HG03565 (cell line): ENCODE results near the gene MMP23B.

Experiments
- ATAC-seq: cut with Tn5 transposase; IDR thresholded peaks from one replicate; pipeline ENCODE4 v1.9.1; 2021; ENCODE audit warnings: mild to moderate bottlenecking, moderate library complexity; ENCODE audit not compliant: unreplicated experiment

Gene MMP23B

DNA sequence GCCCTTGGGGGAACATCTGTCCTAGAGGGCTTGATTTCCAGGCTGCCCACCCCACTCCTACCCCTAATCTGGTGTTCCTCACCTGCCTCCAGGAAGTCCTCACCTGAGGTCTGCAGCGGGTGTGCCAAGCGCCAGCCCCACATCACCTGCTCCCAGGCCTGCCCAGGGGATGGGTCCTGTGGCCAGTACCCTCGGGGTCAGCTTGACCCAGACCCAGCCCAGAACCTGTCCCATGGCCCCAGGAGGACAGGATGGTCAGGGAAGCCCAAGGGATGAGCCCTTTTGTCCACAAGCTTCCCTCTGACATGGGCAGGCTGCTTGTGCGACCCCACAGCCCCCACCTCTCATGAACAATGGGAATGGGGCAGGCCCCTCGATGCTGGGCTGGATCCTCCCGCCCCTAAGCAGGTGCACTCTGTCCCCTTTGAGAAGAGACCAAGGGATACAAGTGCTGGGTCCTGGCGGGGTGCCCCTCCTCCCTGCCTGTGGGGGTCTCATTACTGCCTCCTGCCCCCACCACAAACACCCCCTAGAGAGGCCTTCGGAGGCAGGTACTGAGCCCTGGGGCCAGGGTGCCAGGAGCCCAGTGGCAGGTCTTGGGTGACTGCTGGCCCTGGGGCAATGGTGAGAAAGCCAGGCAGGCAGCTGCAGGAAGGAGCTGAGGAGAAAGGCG is 13.4 kb upstream of the MMP23B start:
- no peak for ATAC-seq

DNA sequence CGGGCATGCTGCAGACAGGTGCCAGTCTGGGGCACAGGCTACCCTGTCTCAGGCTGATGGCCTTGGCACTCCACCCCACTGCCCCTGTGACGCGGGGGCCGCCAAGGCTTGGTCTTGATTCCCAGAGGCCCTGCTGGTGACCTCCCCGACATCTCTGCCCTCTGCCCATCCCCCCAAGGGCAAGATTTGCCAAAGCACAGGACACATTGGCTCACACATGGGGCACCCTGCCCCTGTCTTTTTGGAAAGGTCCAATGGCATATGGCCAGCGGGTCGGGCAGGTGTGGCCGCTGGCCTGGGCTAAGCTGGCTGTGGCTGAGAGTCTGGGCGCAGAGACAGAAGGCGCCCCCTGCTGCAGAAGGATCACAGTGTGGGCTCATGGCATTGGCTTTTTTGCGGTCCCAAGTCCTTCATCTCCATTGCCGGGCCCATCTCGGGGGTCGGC is 12.0 kb upstream of the MMP23B start:
- ATAC-seq = no peak

DNA sequence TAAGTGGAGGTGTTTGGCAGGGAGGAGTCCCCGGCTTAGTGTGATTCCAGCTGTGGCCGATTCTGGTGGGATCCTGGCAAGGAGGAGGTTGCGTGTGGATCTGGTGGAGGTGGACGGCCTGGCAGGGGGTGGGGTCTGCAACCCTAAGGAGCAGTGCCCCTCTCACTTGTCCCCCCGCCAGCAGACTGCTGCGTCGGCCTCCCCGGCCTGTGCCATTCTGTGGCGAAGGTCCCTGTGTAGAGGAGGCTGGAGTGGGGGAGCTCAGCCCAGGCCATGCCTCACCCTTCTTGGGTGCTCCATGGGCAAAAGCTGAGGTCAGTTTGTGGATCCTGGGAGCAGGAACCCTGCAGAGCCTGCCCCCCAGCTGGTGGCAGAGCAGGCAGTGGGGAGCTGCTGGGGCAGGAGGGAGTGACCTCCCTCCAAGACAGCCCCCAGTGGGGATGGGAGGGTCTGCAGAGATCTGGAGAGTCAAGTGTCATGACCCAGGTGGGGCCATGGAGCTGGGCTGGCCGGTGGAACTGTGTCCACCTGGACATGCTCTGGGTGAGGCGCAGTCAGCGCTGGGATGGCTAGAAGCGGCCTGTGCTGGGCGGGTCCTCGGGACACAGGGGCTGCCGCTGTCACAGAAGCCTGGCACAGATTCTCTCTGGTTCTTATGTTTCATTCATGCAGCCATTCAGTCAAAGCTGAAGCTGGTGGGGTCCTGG is 11.4 kb upstream of the MMP23B start:
- no peak for ATAC-seq

DNA sequence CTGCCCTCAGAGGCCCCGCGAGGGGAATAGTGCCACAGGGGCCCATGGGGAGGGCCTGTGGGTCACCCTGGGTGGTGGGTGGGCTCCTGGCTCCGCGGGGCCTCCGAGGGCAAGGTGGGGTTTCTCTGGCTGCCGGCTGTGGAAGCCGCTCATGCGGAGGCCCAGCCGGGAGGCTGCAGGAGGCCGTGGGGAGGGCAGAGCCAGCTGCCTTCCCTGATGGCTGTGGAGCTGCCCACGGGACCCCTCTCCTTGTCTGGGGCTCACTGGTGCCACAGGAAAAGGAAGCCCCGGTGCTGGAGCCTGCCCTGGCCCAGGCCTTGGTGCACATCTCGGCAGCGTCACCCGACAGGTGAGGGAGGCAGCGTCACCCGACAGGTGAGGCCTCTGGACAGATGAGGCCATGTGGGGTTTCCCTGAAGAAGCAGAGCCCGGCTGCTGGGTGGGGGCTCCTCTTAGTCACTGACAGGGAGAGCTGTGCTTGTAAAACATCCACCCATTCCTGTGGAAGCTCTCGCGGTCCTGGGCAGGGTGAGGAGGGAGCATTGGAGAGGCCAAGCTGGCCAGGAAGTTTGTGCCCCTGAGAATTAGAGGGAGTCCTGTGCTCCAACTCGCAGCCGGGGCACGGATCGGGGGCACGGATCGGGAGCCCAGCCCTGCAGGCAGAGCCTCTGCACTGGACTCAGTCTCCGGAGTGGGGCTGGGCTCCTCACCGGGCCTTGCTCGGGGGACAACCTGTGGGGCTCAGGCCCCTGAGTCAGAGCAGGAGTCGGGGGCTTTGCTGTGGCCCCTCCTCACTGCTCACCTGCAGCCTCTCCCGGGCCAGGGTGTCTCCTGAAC is 10.6 kb upstream of the MMP23B start:
- ATAC-seq = no peak

DNA sequence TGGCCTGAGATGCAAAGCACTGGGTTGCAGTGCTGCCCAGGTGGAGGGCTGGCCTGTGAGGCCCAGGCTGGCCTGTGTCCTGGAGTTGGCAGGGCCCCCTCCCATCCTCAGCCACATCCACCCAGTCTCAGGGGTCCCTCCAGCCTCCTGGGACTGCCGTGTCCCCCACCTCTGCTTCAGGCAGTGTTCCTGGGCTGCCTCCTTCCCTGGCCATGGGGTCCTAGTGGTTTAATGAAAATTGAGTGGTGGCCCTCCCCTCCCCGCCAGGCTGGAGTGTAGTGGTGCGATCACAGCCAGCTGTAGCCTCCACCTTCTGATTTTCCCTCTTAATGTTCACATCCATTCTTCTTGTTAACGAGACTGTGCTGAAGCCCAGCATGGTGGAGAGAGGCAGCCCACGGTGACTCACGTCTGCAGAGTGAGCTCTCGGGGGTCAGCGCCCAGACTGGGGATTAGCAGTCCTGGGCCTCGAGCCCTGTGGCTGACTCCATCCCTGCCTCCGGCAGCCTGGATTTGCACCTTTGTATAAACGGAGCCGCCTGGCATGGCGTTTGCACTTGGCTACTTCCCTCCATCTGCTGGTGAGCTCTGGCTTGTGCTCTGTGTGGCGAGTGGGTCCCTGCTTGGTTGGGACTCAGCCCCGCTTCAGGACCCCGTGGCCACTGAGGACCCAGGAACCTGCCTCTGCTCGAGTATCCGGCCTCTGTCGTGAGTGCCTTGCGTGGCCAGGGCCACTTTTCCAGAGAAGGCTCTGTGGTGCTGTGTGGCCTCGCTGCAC is 9.8 kb upstream of the MMP23B start:
- ATAC-seq = no peak

DNA sequence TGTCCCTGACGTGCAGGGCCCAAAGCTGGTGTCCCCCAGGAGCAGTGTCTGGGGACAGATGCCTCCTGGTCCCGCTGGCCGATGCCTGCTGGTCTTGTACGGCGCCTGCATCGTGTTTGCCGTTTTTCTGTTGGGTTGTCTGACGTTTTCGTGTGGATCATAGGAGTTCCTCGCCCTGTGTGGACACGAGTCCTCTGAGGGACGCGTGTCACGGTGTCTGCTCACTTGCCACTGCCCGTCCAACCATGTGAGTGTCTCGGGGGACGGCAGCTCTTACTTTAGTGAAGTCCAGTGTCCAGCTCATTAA is 9.2 kb upstream of the MMP23B start:
- no peak for ATAC-seq

DNA sequence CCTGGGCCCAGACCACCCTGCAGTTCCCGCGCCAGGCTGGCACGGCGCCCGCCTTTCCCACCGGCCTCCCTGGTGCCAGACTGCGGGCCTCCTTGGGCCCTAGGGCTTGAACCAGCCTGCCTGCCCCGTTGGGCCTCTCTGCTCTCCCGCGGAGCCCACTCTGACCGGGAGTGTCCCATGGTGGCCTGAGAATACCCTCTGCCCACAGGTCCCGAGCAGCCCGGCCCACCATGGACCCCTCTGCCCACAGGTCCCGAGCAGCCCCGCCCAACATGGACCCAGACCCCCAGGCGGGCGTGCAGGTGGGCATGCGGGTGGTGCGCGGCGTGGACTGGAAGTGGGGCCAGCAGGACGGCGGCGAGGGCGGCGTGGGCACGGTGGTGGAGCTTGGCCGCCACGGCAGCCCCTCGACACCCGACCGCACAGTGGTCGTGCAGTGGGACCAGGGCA is 8.8 kb upstream of the MMP23B start:
- no peak for ATAC-seq

DNA sequence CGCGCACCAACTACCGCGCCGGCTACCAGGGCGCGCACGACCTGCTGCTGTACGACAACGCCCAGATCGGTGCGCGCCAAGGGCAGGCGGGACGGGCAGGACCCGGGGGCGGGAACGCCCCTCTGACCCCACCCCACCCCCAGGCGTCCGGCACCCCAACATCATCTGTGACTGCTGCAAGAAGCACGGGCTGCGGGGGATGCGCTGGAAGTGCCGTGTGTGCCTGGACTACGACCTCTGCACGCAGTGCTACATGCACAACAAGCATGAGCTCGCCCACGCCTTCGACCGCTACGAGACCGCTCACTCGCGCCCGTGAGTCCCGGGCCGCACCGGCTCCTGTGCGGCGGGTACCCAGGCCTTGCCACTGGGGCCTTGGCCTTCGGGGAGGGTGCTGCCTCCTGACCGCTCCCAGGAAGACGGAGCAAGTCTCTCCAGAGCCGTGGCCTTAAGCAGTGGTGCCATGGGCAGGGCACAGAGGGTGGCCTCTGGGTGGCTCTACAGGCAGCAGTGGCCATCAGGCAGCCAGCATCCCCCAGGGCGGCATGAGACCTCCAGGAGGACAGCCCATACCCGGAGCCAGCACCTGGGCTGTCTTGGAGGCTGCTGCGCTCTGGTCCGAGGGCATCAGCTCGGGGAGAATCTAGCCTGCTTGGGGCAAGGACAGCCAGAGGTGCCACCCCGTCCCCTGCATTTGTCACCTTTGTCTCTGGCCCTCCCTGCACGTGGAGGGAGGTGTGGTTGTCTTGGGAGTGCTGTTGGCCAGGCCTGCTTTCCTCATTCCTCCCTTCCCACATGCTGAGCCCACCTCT is 8.1 kb upstream of the MMP23B start:
- ATAC-seq = no peak

DNA sequence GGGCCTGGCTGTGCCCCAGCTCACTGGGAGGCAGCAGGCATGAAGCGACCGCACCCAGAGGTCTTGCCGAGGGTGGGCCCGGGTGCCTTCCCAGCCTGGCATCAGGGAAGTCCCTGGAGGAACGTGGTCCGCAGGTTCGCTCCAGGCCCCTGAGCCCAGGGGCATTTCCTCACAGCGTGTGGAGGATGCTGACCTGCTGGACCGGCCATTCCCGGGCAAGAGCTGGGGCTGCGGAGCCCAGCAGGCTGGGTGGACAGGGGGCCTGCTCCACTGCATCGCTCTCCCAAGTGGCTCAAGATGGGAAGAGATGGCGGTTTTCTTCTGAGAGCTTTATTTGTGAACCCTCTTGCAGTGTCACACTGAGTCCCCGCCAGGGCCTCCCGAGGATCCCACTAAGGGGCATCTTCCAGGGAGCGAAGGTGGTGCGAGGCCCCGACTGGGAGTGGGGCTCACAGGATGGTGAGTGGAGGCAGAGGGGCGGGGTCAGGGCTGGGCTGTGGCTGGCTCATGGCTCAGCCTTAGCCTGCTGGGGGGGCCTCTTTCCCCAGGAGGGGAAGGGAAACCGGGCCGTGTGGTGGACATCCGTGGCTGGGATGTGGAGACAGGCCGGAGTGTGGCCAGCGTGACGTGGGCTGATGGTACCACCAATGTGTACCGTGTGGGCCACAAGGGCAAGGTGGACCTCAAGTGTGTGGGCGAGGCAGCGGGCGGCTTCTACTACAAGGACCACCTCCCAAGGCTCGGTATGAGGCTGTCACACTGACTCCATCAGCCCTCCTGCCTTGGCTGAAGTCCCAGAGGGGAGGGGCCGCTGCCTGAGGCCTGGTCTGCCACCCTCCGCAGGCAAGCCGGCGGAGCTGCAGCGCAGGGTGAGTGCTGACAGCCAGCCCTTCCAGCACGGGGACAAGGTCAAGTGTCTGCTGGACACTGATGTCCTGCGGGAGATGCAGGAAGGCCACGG is 7.2 kb upstream of the MMP23B start:
- no peak for ATAC-seq

DNA sequence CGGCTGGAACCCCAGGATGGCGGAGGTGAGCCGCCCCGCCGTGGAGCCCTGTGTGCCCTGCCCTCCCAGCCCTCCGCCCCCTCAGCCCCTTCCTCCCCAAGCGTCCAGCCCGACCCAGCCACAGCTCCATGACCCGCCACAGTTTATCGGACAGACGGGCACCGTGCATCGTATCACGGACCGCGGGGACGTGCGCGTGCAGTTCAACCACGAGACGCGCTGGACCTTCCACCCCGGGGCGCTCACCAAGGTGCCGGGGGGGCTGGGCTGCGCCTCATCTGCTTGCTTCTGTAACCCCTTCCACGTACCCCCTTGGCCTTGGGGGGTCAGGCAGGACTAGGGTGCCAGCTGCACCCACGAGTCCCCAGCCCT is 6.6 kb upstream of the MMP23B start:
- ATAC-seq = no peak

DNA sequence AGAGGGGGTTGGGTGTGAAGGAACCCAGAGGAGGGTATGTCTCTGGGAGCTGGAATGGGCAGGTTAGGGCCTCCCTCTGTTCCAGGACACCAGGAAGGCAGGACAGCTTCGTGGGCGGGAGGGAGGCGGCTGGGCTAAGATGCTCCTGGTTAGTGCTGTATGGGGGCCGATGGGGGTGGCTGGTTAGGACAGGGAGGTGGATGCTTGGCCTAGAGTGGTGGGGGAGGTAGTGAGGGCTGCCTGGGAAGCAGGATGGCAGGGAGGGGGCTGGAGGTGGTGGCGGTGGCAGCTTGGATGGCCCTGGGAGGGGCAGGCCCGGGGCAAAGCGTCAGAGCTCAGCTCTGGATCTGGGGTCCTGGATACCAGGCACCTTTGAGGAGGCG is 6.2 kb upstream of the MMP23B start:
- ATAC-seq = no peak

DNA sequence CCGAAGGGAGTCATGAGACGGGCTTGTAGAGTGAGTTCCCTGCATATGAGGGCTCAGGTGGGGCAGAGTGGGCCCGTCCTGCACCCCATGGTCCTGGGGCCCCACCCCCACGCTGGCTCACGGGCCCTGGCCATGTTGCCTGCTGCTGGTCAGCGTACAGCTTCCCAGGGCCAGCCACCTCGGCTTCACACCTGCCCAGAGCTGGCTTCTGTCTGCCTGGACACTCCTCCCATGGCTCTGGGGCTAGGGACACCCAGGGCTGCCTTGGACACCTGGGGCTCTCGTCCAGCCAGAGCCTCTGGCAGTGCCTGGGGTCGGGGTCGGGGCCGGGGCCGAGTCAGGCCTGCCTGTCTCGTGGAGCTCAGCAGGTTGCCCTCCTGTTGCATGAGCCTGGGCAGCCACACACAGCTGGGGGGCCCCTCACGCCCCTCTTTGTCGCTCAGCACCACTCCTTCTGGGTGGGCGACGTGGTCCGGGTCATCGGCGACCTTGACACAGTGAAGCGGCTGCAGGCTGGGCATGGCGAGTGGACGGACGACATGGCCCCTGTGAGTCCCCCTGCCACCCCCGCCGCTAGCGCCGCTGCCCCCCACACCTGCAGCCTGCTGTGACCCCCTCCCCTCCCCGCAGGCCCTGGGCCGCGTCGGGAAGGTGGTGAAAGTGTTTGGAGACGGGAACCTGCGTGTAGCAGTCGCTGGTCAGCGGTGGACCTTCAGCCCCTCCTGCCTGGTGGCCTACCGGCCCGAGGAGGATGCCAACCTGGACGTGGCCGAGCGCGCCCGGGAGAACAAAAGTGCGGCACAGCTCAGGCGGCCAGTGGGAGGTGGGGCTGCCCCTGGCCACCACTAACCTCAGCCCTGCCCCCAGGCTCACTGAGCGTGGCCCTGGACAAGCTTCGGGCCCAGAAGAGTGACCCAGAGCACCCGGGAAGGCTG is 5.5 kb upstream of the MMP23B start:
- no peak for ATAC-seq

DNA sequence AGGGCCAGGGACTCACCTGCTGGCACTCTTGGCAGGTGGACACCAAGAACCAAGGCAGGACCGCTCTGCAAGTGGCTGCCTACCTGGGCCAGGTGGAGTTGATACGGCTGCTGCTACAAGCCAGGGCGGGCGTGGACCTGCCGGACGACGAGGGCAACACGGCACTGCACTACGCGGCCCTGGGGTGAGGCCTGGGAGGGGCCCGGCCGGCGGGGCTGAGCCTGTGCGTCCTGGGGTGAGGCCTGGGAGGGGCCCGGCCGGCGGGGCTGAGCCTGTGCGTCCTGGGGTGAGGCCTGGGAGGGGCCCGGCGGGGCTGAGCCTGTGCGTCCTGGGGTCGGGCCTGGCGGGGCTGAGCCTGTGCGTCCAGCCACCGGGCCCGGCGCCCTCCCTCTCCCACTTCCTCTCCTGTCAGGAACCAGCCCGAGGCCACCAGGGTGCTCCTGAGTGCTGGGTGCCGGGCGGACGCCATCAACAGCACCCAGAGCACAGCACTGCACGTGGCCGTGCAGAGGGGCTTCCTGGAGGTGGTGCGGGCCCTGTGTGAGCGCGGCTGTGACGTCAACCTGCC is 4.6 kb upstream of the MMP23B start:
- ATAC-seq = no peak

DNA sequence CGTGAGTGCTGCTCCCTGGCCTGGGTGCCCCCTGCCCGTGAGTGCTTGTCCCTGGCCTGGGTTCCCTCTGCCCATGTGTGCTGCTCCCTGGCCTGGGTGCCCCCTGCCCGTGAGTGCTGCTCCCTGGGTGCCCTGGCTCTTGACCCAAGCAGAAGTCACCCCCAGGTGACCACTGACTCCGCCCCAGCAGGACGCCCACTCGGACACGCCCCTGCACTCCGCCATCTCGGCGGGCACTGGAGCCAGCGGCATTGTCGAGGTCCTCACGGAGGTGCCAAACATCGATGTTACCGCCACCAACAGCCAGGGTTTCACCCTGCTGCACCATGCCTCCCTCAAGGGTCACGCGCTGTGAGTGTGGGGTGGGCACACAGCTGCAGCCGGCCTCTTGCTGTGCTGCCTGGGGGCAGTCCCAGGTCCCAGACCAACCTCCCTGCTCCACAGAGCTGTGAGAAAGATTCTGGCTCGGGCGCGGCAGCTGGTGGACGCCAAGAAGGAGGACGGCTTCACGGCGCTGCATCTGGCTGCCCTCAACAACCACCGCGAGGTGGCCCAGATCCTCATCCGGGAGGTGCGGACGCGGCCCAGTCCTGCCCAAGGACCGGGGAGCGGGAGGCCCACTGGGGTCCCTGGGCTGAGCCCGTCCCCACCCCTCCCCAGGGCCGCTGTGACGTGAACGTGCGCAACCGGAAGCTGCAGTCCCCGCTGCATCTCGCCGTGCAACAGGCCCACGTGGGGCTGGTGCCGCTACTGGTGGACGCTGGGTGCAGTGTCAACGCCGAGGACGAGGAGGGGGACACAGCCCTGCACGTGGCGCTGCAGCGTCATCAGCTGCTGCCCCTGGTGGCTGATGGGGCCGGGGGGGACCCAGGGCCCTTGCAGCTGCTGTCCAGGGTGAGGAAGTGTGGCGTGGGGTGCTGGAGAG is 3.9 kb upstream of the MMP23B start:
- ATAC-seq = no peak

DNA sequence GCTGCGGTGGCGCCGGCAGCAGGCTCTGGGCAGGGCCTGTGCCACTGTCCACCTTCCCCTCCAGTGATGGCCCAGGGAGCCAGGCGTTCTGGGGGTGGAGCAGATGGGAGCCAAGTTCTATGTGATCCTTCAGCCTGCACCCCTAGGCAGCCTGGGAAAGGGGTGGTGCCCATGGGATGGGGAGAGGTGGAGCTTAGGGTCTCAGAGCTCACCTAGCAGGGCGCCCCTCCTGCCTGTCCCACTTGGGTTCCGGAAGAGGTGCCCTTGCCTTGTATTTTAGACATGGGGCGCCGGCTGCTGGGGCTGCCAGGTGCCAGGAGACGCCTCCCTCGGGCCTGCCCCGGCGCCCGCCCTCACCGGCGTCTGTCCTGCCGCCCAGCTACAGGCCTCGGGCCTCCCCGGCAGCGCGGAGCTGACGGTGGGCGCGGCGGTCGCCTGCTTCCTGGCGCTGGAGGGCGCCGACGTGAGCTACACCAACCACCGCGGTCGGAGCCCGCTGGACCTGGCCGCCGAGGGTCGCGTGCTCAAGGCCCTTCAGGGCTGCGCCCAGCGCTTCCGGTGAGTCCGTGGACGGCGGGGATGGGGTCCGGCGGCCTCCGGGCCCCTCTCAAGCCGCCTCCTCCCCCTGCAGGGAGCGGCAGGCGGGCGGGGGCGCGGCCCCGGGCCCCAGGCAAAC is 3.1 kb upstream of the MMP23B start:
- ATAC-seq = no peak
